GM21619 (cell line): ENCODE measurements around the gene TPST2.

Source experiments
- ATAC-seq: cut with Tn5 transposase; IDR thresholded peaks from one replicate; pipeline ENCODE4 v1.9.1; 2021; ENCODE audit not compliant: unreplicated experiment

The TPST2 gene

GRCh38 chr22:26581026-26581425 is 8.9 kb downstream of the TPST2 start:
- ATAC-seq, result no peak

GRCh38 chr22:26580240-26580962 is 9.5 kb downstream of the TPST2 start:
- no peak for ATAC-seq

GRCh38 chr22:26579331-26579886 is 10.5 kb downstream of the TPST2 start:
- peak; percentile 75 for ATAC-seq

GRCh38 chr22:26577081-26577480 is 12.9 kb downstream of the TPST2 start:
- ATAC-seq, result no peak

- ATAC-seq, result no peak
Observed at GRCh38 chr22:26576026-26576680, 13.8 kb downstream of the TPST2 start.

GRCh38 chr22:26574001-26574723 is 15.8 kb downstream of the TPST2 start:
- ATAC-seq, result no peak

- no peak for ATAC-seq
Observed at GRCh38 chr22:26573026-26573662, 16.8 kb downstream of the TPST2 start.

- no peak for ATAC-seq
Observed at GRCh38 chr22:26570864-26571525, 18.9 kb downstream of the TPST2 start.

GRCh38 chr22:26570115-26570514 is 19.8 kb downstream of the TPST2 start:
- no peak for ATAC-seq

GRCh38 chr22:26568207-26568706 is 21.7 kb downstream of the TPST2 start:
- no peak for ATAC-seq

GRCh38 chr22:26567610-26568009 is 22.3 kb downstream of the TPST2 start:
- no peak for ATAC-seq

- no peak for ATAC-seq
Observed at GRCh38 chr22:26566994-26567393, 22.9 kb downstream of the TPST2 start.

GRCh38 chr22:26565889-26566288 is 24.0 kb downstream of the TPST2 start:
- no peak for ATAC-seq

- ATAC-seq, result no peak
Observed at GRCh38 chr22:26565181-26565580, 24.8 kb downstream of the TPST2 start.

GRCh38 chr22:26564672-26565071 is 25.3 kb downstream of the TPST2 start:
- ATAC-seq, result no peak

GRCh38 chr22:26564181-26564580 is 25.8 kb downstream of the TPST2 start:
- no peak for ATAC-seq

- ATAC-seq, result no peak
Observed at GRCh38 chr22:26563022-26563421, 26.9 kb downstream of the TPST2 start.

- ATAC-seq, result no peak
Observed at GRCh38 chr22:26561756-26562417, 28.0 kb downstream of the TPST2 start.

- no peak for ATAC-seq
Observed at GRCh38 chr22:26559961-26560575, 29.9 kb downstream of the TPST2 start.
